Neural cell (in vitro differentiated cells): ENCODE results near the gene PF4V1. TPM values are rescaled to one million over a fixed set of nuclear protein-coding genes. Genes with fewer than 3 reads are reported as not detected.

Experiments used
- H2AFZ ChIP-seq: fragments of 200-600, 300-800 bp; sonication (generic), shearing (Covaris generic); 2 replicates; pipeline ENCODE4 v1.6.0; 2014; ENCODE audit warnings: low read depth, mild to moderate bottlenecking, antibody characterized with exemption, low read length, moderate library complexity
- H3F3A ChIP-seq: fragments of 200-600 bp; shearing (Covaris generic); 2 replicates; pipeline ENCODE4 v1.6.1; 2016; ENCODE audit warnings: mild to moderate bottlenecking, moderate library complexity, mixed read lengths, antibody characterized with exemption, low read length; ENCODE audit not compliant: insufficient read depth, poor library complexity, severe bottlenecking
- H3K27ac ChIP-seq: fragments of 200-600, 300-800 bp; sonication (generic), shearing (Covaris generic); 2 replicates; pipeline ENCODE4 v1.5.1; 2014; ENCODE audit warnings: mild to moderate bottlenecking, low read length, moderate library complexity
- H3K27me3 ChIP-seq: fragments of 300-800, 200-600 bp; sonication (generic), shearing (Covaris generic); 2 replicates; pipeline ENCODE4 v1.6.0; 2014; ENCODE audit warnings: mild to moderate bottlenecking, low read depth, low read length, moderate library complexity; ENCODE audit not compliant: insufficient read depth
- H3K36me3 ChIP-seq: fragments of 300-800, 200-600 bp; sonication (generic), shearing (Covaris generic); 2 replicates; pipeline ENCODE4 v1.5.1; 2014; ENCODE audit warnings: mild to moderate bottlenecking, antibody characterized with exemption, low read length, moderate library complexity; ENCODE audit not compliant: insufficient read depth
- H3K4me2 ChIP-seq: fragments of 300-800, 200-600 bp; sonication (generic), shearing (Covaris generic); 2 replicates; pipeline ENCODE4 v1.6.0; 2014; ENCODE audit warnings: mild to moderate bottlenecking, low read length
- H3K4me3 ChIP-seq: fragments of 300-800, 200-600 bp; sonication (generic), shearing (Covaris generic); 2 replicates; pipeline ENCODE4 v1.5.1; 2014; ENCODE audit warnings: mild to moderate bottlenecking, low read length, moderate library complexity
- H3K79me2 ChIP-seq: fragments of 200-600 bp; shearing (Covaris generic); replicated peaks from 2 replicates; pipeline ENCODE4 v1.6.0; 2014; ENCODE audit warnings: mild to moderate bottlenecking, low read length, moderate library complexity; ENCODE audit not compliant: insufficient read depth
- H3K9ac ChIP-seq: fragments of 300-800, 200-600 bp; sonication (generic), shearing (Covaris generic); 2 replicates; pipeline ENCODE4 v1.6.1; 2016; ENCODE audit warnings: mild to moderate bottlenecking, low read length, mixed read lengths
- H3K9me2 ChIP-seq: fragments of 200-600 bp; shearing (Covaris generic); 2 replicates; pipeline ENCODE4 v1.6.1; 2016; ENCODE audit warnings: mild to moderate bottlenecking, low read length, mixed read lengths; ENCODE audit not compliant: insufficient read depth
- H3K9me3 ChIP-seq: fragments of 200-600, 300-800 bp; sonication (generic), shearing (Covaris generic); 2 replicates; pipeline ENCODE4 v1.6.1; 2016; ENCODE audit warnings: mild to moderate bottlenecking, mixed run types, low read length, moderate library complexity, mixed read lengths
- H4K20me1 ChIP-seq: fragments of 200-600 bp; shearing (Covaris generic); 2 replicates; pipeline ENCODE4 v1.6.1; 2016; ENCODE audit warnings: mild to moderate bottlenecking, mixed run types; ENCODE audit not compliant: insufficient read depth
- EP300 ChIP-seq: fragments of 450-650 bp; conservative IDR thresholded peaks from 2 replicates; pipeline ENCODE4 v1.6.1; 2014; ENCODE audit warnings: antibody characterized with exemption, mild to moderate bottlenecking, moderate library complexity; ENCODE audit not compliant: poor library complexity, severe bottlenecking
- EZH2 ChIP-seq: fragments of 200-600, 300-800 bp; shearing (Covaris generic), sonication (generic); IDR thresholded peaks from 2 replicates; pipeline ENCODE4 v1.6.1; 2014; ENCODE audit warnings: antibody characterized with exemption, low read length, borderline replicate concordance, mild to moderate bottlenecking; ENCODE audit not compliant: insufficient read depth, poor library complexity, severe bottlenecking
- MXI1 ChIP-seq: fragments of 450-650 bp; conservative IDR thresholded peaks from 2 replicates; pipeline ENCODE4 v1.6.1; 2014; ENCODE audit warnings: antibody characterized with exemption, mild to moderate bottlenecking; ENCODE audit not compliant: poor library complexity, severe bottlenecking
- POLR2AphosphoS5 ChIP-seq: IDR thresholded peaks from 2 replicates; pipeline ENCODE4 v1.6.1; 2012
- RAD21 ChIP-seq: fragments of 450-650 bp; conservative IDR thresholded peaks from 2 replicates; pipeline ENCODE4 v1.6.1; 2014; ENCODE audit warnings: antibody characterized with exemption, mild to moderate bottlenecking, moderate library complexity
- REST ChIP-seq: IDR thresholded peaks from 2 replicates; pipeline ENCODE4 v1.6.1; 2012; ENCODE audit warnings: borderline replicate concordance
- SMC3 ChIP-seq: fragments of 450-650 bp; conservative IDR thresholded peaks from 2 replicates; pipeline ENCODE4 v1.6.1; 2014; ENCODE audit warnings: antibody characterized with exemption, mild to moderate bottlenecking, moderate library complexity; ENCODE audit not compliant: poor library complexity
- TAF1 ChIP-seq: IDR thresholded peaks from 2 replicates; pipeline ENCODE4 v1.6.1; 2012; ENCODE audit warnings: low read depth
- polyA plus RNA-seq: library from polyadenylated mRNA; depleted of rRNA; stranded (reverse); fragments of >200 nt; gene quantifications from 2 replicates; pipeline ENCODE4 v1.2.3, GENCODE V29; 2014
- TF ChIP-seq, protein P1 (sequence below): fragments of 450-650 bp; IDR thresholded peaks from 2 replicates; pipeline ENCODE4 v1.5.1; 2014; ENCODE audit warnings: antibody characterized with exemption, mild to moderate bottlenecking, moderate library complexity; ENCODE audit not compliant: poor library complexity, severe bottlenecking

Gene PF4V1
- polyA plus RNA-seq, 1 donor from 2014 or later = not detected

DNA sequence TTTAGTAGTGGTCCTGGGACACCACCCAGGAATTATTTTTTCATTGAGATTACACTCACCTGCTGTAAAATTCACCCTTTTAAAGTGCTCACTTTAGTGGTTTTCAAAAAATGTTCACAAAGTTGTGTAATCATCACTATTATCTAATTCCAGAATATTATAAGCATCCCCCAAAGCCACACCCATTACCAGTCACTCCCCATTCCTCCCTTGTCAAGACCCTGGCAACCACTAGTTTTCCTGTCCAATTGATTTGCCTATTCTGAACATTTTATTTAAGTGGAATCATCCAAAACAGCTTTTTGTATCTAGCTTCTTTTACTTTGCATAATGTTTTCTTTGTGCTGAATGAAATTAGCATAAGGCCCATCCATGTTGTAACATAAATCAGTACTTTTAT, 29.3 kb upstream of the PF4V1 start:
- Histone ChIP-seq H4K20me1 (no peaks in the 10 kb centered on the region), H3K9me2 (no peaks in the 10 kb centered on the region), H2AFZ (no peak overlapping the region), H3F3A (no peaks in the 10 kb centered on the region), H3K4me2 (no peak overlapping the region), H3K27me3 (no peaks in the 10 kb centered on the region), H3K27ac (no peak overlapping the region), H3K79me2 (no peaks in the 10 kb centered on the region), H3K36me3 (no peaks in the 10 kb centered on the region), H3K9ac (no peak overlapping the region), H3K4me3 (no peak overlapping the region), H3K9me3 (no peaks in the 10 kb centered on the region)
- TF ChIP-seq RAD21 (no peak), TAF1 (no peak), MXI1 (no peak), POLR2AphosphoS5 (no peak), EP300 (no peak), REST (no peak), EZH2 (no peak), SMC3 (no peak)
- TF ChIP-seq, protein P1, sequence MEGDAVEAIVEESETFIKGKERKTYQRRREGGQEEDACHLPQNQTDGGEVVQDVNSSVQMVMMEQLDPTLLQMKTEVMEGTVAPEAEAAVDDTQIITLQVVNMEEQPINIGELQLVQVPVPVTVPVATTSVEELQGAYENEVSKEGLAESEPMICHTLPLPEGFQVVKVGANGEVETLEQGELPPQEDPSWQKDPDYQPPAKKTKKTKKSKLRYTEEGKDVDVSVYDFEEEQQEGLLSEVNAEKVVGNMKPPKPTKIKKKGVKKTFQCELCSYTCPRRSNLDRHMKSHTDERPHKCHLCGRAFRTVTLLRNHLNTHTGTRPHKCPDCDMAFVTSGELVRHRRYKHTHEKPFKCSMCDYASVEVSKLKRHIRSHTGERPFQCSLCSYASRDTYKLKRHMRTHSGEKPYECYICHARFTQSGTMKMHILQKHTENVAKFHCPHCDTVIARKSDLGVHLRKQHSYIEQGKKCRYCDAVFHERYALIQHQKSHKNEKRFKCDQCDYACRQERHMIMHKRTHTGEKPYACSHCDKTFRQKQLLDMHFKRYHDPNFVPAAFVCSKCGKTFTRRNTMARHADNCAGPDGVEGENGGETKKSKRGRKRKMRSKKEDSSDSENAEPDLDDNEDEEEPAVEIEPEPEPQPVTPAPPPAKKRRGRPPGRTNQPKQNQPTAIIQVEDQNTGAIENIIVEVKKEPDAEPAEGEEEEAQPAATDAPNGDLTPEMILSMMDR = no peak

GRCh38 chr4:73828956-73829355, 24.1 kb upstream of the PF4V1 start:
- H4K20me1 ChIP-seq = no peaks in the 10 kb centered on the region
- TF ChIP-seq SMC3 = no peak
- TF ChIP-seq EZH2 = no peak
- TF ChIP-seq, protein P1 = no peak
- TF ChIP-seq TAF1 = no peak
- no peak for TF ChIP-seq RAD21
- no peak for TF ChIP-seq EP300
- TF ChIP-seq MXI1 = no peak
- no peak for TF ChIP-seq POLR2AphosphoS5
- TF ChIP-seq REST = no peak
- H3K27ac ChIP-seq = no peak overlapping the region
- H3K36me3 ChIP-seq = no peaks in the 10 kb centered on the region
- no peaks in the 10 kb centered on the region for H3F3A ChIP-seq
- H3K9me3 ChIP-seq = no peaks in the 10 kb centered on the region
- H3K27me3 ChIP-seq = no peaks in the 10 kb centered on the region
- H3K4me2 ChIP-seq = no peak overlapping the region
- no peaks in the 10 kb centered on the region for H3K9me2 ChIP-seq
- no peak overlapping the region for H3K4me3 ChIP-seq
- H3K79me2 ChIP-seq = no peaks in the 10 kb centered on the region
- H2AFZ ChIP-seq = no peak overlapping the region
- H3K9ac ChIP-seq = no peak overlapping the region
